B cell (primary cell): ENCODE results near the gene HGS. TPM values are rescaled to one million over a fixed set of nuclear protein-coding genes. Genes with fewer than 3 reads are reported as not detected.

ENCODE experiments used
- ATAC-seq: fragments of 200-7000 bp; cut with Tn5 transposase; one replicate; pipeline ENCODE4 v1.10.0; 2021; ENCODE audit warnings: low read depth, mild to moderate bottlenecking, moderate number of reproducible peaks, moderate library complexity
- CTCF ChIA-PET: fragments of 350-600 bp; sonication (Branson Sonifier 250); formaldehyde crosslinking; loops from one replicate; lab custom pipeline; 2021; ENCODE audit warnings: antibody characterized with exemption, inconsistent platforms; lab: Charles Lee
- POLR2A ChIA-PET: fragments of 350-600 bp; sonication (Branson Sonifier 250); formaldehyde crosslinking; loops from one replicate; lab custom pipeline; 2021; ENCODE audit warnings: antibody characterized with exemption; lab: Charles Lee
- DNase-seq: peaks from one replicate; pipeline ENCODE4 v3.0.0; 2013
- H2AFZ ChIP-seq: 2 replicates; pipeline ENCODE4 v1.6.1; 2012; ENCODE audit warnings: mild to moderate bottlenecking, low read depth, low read length; ENCODE audit not compliant: insufficient read depth, poor library complexity, severe bottlenecking
- H3K27ac ChIP-seq, 2 donors: 1 replicate in 1 of 2; 2 replicates in 1 of 2; pipeline ENCODE4 v1.5.1; 2012 to 2013; ENCODE audit warnings: low read length in 2 of 2, mild to moderate bottlenecking in 2 of 2, moderate library complexity in 1 of 2
- H3K27me3 ChIP-seq, 4 experiments: fragments of 200-600 bp in 1 of 4; sonication (generic) in 1 of 4; replicated peaks in 1 of 4; 1 replicate in 2 of 4; 2 replicates in 2 of 4; pipeline versions ENCODE4 v1.6.1 to v1.7.0; 2013 to 2016; ENCODE audit warnings: low read length in 3 of 4, mild to moderate bottlenecking in 2 of 4, mixed read lengths in 1 of 4, moderate library complexity in 1 of 4; ENCODE audit not compliant: insufficient read depth in 4 of 4, control insufficient read depth in 3 of 4; ENCODE audit errors: control extremely low read depth in 1 of 4
- H3K36me3 ChIP-seq, 2 experiments: replicated peaks in 1 of 2; 1 replicate in 1 of 2; 2 replicates in 1 of 2; pipeline versions ENCODE4 v1.6.1 to v1.7.1; 2013; ENCODE audit warnings: low read length in 1 of 2; ENCODE audit not compliant: insufficient read depth in 2 of 2, control insufficient read depth in 1 of 2; ENCODE audit errors: control extremely low read depth in 1 of 2, extremely low read depth in 1 of 2
- H3K4me1 ChIP-seq, 2 donors: fragments of 200-600 bp in 1 of 2; sonication (generic) in 1 of 2; 1 replicate in 1 of 2; 2 replicates in 1 of 2; pipeline versions ENCODE4 v1.5.1 to v1.6.1; 2013 to 2017; ENCODE audit warnings: low read length in 2 of 2; ENCODE audit not compliant: control insufficient read depth in 2 of 2, insufficient read depth in 2 of 2
- H3K4me2 ChIP-seq: replicated peaks from 2 replicates; pipeline ENCODE3; 2012; ENCODE audit warnings: mild to moderate bottlenecking, low read depth, low read length; ENCODE audit not compliant: poor library complexity, severe bottlenecking
- H3K4me3 ChIP-seq, 5 experiments: fragments of 200-600 bp in 1 of 5; sonication (generic) in 1 of 5; 1 replicate in 3 of 5; 2 replicates in 2 of 5; pipeline versions ENCODE4 v1.5.1 to v1.7.0; 2011 to 2016; ENCODE audit warnings: low read length in 4 of 5, mild to moderate bottlenecking in 4 of 5, low read depth in 2 of 5, control low read depth in 1 of 5, moderate library complexity in 1 of 5; ENCODE audit not compliant: insufficient read depth in 1 of 5; ENCODE audit errors: control extremely low read depth in 1 of 5, extremely low read depth in 1 of 5
- H3K79me2 ChIP-seq: fragments of 200-600 bp; sonication (generic); one replicate; pipeline ENCODE4 v1.6.0; 2016; ENCODE audit warnings: low read length; ENCODE audit not compliant: control insufficient read depth, insufficient read depth
- H3K9ac ChIP-seq: fragments of 200-600 bp; sonication (generic); 2 replicates; pipeline ENCODE4 v1.6.1; 2017; ENCODE audit warnings: mild to moderate bottlenecking, low read length, moderate library complexity
- H3K9me3 ChIP-seq, 3 donors: one replicate each; pipeline versions ENCODE4 v1.6.1 to v1.7.1; 2013; ENCODE audit warnings: low read length in 2 of 3; ENCODE audit not compliant: control insufficient read depth in 2 of 3, insufficient read depth in 1 of 3; ENCODE audit errors: control extremely low read depth in 1 of 3
- H4K20me1 ChIP-seq: 2 replicates; pipeline ENCODE4 v1.6.0; 2012; ENCODE audit warnings: mild to moderate bottlenecking, low read length; ENCODE audit not compliant: insufficient read depth, control insufficient read depth, poor library complexity, severe bottlenecking
- H3K27ac Mint-ChIP-seq: one replicate; pipeline ENCODE4 v1.8.0; 2021; ENCODE audit warnings: mixed read lengths
- H3K27me3 Mint-ChIP-seq: one replicate; pipeline ENCODE4 v1.8.0; 2021; ENCODE audit warnings: mixed read lengths
- H3K4me1 Mint-ChIP-seq: one replicate; pipeline ENCODE4 v1.8.0; 2021; ENCODE audit warnings: mixed read lengths
- H3K4me3 Mint-ChIP-seq: one replicate; pipeline ENCODE4 v1.8.0; 2021; ENCODE audit warnings: mixed read lengths
- H3K9me3 Mint-ChIP-seq: one replicate; pipeline ENCODE4 v1.8.0; 2022; ENCODE audit warnings: mixed read lengths; ENCODE audit not compliant: insufficient read depth
- EZH2 ChIP-seq: IDR thresholded peaks from 2 replicates; pipeline ENCODE4 v1.6.1; 2012; ENCODE audit warnings: borderline replicate concordance, low read depth, mild to moderate bottlenecking, moderate library complexity, low read length; ENCODE audit not compliant: insufficient read depth, poor library complexity, severe bottlenecking
- WGBS: methylation state at CpG from one replicate; pipeline ENCODE4 v1.1.5; 2013; ENCODE audit warnings: missing lambda C conversion rate; ENCODE audit not compliant: insufficient coverage; 5-methylcytosine and 5-hydroxymethylcytosine counted together
- intact Hi-C: fragments of 100-400 bp; cut with micrococcal nuclease; formaldehyde crosslinking; loops from one replicate; pipeline ENCODE4 v1.10.0; 2022
- polyA plus RNA-seq: library from polyadenylated mRNA; depleted of rRNA; stranded (reverse); fragments of >200 nt; gene quantifications from 2 replicates; pipeline ENCODE4 v1.2.3, GENCODE V29; 2012
- total RNA-seq, 2 donors: library from RNA; stranded (reverse); fragments of 120-200 nt in 1 of 2; gene quantifications; 1 replicate in 1 of 2; 2 replicates in 1 of 2; pipeline versions ENCODE4 v1.2.3 to v1.2.4, GENCODE V29; 2013 to 2022
- TF ChIP-seq, protein P1 (sequence below): fragments of 200-600 bp; IDR thresholded peaks from one replicate; pipeline ENCODE4 v1.8.0; 2022; ENCODE audit warnings: antibody characterized with exemption, mild to moderate bottlenecking

Gene HGS
- total and polyA plus RNA-seq, 2 donors (not counting 1 experiment from before 2014, with no cell fraction given), result 184 to 220 TPM

DNA sequence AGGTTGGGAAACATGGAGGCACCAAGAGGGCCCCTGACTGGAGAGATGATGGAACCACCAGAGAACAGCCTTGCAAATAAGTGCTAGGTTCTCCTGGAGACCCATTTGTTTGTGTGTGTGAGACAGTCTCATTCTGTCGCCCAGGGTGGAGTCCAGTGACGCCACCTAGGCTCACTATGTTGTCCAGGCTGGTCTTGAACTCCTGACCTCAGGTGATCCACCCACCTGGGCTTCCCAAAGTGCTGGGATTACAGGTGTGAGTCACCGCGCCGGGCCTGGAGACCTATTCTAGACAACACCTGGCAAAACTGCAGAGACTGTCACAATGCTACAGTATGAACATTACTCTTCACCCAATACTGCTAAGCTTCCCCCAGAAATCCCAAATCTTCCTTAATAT is 48.4 kb upstream of the HGS start:
- H3K27me3 ChIP-seq, result no peaks in the 10 kb centered on the region
- POLR2A ChIA-PET, result interaction anchor here (0.6 kb wide), 1 partner anchor 69 kb away, joined by 3 read pairs; no protein-coding TSS in a partner anchor
- H3K27ac ChIP-seq, result no peak overlapping the region
- peak overlapping the region; percentile 89 for H3K9ac ChIP-seq
- 90% methylated on average over 5 of the region's 5 CpGs for WGBS
- peak overlapping the region; percentile 95 for H3K4me3 Mint-ChIP-seq
- H3K79me2 ChIP-seq, result peaks cover 53% of the 10 kb centered on the region
- H3K4me3 ChIP-seq, result no peak overlapping the region
- peaks cover 11 to 25% of the 10 kb centered on the region in 2 donors for H3K4me1 ChIP-seq
- DNase-seq, result no peak
- TF ChIP-seq, protein P1, sequence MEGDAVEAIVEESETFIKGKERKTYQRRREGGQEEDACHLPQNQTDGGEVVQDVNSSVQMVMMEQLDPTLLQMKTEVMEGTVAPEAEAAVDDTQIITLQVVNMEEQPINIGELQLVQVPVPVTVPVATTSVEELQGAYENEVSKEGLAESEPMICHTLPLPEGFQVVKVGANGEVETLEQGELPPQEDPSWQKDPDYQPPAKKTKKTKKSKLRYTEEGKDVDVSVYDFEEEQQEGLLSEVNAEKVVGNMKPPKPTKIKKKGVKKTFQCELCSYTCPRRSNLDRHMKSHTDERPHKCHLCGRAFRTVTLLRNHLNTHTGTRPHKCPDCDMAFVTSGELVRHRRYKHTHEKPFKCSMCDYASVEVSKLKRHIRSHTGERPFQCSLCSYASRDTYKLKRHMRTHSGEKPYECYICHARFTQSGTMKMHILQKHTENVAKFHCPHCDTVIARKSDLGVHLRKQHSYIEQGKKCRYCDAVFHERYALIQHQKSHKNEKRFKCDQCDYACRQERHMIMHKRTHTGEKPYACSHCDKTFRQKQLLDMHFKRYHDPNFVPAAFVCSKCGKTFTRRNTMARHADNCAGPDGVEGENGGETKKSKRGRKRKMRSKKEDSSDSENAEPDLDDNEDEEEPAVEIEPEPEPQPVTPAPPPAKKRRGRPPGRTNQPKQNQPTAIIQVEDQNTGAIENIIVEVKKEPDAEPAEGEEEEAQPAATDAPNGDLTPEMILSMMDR, result no peak
- TF ChIP-seq EZH2, result no peak
- H3K4me2 ChIP-seq, result peak overlapping the region; percentile 87
- peaks cover 22% of the 10 kb centered on the region for H4K20me1 ChIP-seq
- no peaks in the 10 kb centered on the region for H3K9me3 ChIP-seq
- peaks cover 0 to 2% of the 10 kb centered on the region in 2 experiments for H3K36me3 ChIP-seq
- peaks cover 23% of the 10 kb centered on the region for H3K4me1 Mint-ChIP-seq
- no peaks in the 10 kb centered on the region for H3K9me3 Mint-ChIP-seq
- CTCF ChIA-PET, result no interaction called here
- no peak overlapping the region for H2AFZ ChIP-seq
- no peak for ATAC-seq
- H3K27me3 Mint-ChIP-seq, result no peaks in the 10 kb centered on the region
- peak overlapping the region; percentile 60 for H3K27ac Mint-ChIP-seq
- intact Hi-C loops, result no loop called here

DNA sequence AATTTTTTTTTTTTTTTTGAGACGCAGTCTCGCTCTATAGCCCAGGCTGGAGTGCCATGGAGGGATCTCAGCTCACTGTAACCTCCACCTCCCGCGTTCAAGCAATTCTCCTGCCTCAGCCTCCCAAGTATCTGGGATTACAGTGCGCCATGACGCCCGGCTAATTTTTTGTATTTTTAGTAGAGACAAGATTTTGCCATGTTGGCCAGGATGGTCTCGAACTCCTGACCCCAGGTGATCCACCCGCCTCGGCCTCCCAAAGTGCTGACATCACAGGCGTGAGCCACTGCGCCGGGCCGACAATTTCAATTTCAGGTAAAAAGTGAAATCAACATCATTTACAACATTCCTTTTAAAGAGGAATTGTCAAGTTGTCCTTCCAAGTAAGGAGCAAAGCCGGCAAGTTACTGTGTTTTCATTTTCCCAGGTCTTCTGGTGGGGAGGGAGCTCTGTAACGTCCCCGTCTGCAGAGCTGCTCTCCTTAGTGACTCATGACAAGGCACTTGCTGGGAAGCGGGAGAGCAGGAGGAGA is 47.8 kb upstream of the HGS start:
- TF ChIP-seq, protein P1, result no peak
- TF ChIP-seq EZH2, result no peak
- peaks cover 22% of the 10 kb centered on the region for H4K20me1 ChIP-seq
- peak overlapping the region; percentile 36 to 88 (median 77) for H3K4me3 ChIP-seq
- peak overlapping the region in 1 of 2 donors; percentile 81 for H3K27ac ChIP-seq
- H3K9me3 ChIP-seq, result no peaks in the 10 kb centered on the region
- H3K36me3 ChIP-seq, result peaks cover 0 to 2% of the 10 kb centered on the region in 2 experiments
- peaks cover 11 to 25% of the 10 kb centered on the region in 2 donors for H3K4me1 ChIP-seq
- H3K27me3 ChIP-seq, result no peaks in the 10 kb centered on the region
- ChIA-PET CTCF (no interaction called here), POLR2A (interaction anchor here (0.6 kb wide), 1 partner anchor 70 kb away, joined by 3 read pairs; no protein-coding TSS in a partner anchor)
- Mint-ChIP-seq H3K27me3 (no peaks in the 10 kb centered on the region), H3K9me3 (no peaks in the 10 kb centered on the region), H3K27ac (peak overlapping the region; percentile 88), H3K4me3 (peak overlapping the region; percentile 95), H3K4me1 (peaks cover 23% of the 10 kb centered on the region)
- H3K4me2 ChIP-seq, result peak overlapping the region; percentile 87
- peaks cover 50% of the 10 kb centered on the region for H3K79me2 ChIP-seq
- 48% methylated on average over 13 of the region's 18 CpGs for WGBS
- peak overlapping the region; percentile 85 for H2AFZ ChIP-seq
- H3K9ac ChIP-seq, result peak overlapping the region; percentile 89
- intact Hi-C loops, result no loop called here
- ATAC-seq (no peak), DNase-seq (no peak)
